DMS79 (cell line): Measurements from ENCODE around the gene MRPL16.
"Not testable (repeated sequence)": the region's sequence is repeated elsewhere in the genome, so short reads cannot be mapped to it uniquely, and the experiment has no call there.

Experiments
- DNase-seq: peaks from one replicate; lab custom pipeline; 2025; lab: John Stamatoyannopoulos, UW

Gene MRPL16

DNA sequence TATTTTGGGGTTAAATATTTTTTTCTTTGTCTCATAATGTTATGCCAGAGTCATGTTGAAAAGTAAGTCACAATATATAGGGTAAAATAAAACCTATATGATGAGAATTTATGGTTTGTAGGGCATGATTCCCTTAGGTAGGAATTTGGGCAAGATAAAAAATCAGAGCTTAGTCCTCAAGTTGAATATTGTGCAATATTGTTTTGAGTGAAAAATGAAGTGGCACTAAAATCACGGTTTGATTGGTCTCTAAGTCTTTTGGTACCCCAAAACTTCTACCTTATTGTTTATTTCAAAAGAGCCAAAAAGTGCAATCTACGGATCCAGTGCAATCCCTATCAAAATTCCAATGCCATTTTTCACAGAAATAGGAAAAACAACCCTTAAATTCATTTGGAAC is 1.6 kb upstream of the MRPL16 start:
- no peak for DNase-seq

DNA sequence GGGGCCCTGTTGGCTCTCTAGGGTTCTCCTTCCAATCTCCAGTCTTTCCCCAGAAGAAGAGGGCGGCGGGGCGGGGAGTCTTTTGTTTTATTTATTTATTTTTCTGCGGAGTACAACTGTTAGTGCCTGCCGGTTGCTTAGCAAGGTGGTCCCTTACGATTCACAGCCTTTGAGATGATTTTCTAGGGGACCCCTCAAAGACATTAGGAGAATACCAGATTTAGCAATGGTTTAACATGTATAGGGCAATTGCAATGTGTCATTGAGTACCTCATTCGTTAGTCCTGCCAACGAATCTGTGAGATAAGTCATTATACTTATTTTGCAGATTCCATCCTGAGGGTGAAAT is 307 bp upstream of the MRPL16 start:
- DNase-seq: no peak

DNA sequence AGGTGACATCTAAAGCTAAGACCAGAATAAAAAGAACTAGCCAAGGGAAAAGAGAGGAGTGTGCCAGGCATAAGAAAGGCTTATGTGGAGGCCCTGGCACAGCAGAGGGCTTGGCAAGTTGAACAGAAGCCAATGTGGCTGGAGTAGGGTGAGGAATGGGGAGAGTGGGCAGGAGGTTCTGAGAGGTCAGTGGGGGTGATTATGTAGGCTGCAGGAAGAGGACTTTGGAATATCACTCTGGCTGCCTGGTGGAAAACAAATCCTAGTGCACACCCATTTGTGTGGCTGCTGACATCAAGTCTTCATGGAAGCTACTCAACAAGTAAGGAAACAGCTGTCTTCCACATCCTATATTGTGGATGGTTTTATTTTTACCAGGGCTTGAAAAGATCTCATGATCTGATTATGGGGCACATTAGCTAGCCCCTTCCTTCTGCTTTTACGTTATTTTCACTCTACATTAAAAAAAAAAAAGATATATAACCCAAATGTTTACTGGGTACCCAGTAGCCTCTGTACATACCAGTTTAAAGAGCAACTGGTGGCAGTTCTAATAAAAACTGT is 3.4 kb downstream of the MRPL16 start:
- no peak for DNase-seq

DNA sequence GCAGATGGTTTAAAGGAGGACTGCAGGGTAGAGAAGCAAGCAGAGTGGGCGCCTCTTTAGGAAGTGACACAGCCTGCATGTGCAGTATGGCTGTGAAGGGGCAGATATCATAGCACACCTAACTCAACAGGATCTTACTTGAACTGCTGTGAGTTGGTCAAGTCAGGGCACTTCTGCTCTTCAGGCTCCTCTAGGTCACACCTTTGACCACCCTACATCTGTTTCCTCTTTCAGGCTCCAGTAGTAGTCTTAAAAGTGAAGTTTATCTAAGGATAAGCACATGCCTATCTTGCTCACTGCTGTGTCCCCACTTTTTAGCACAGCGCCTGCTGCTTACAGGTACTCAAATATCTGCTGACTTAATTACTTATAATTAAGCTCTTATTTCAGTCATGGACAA is 6.5 kb downstream of the MRPL16 start:
- DNase-seq: no peak

DNA sequence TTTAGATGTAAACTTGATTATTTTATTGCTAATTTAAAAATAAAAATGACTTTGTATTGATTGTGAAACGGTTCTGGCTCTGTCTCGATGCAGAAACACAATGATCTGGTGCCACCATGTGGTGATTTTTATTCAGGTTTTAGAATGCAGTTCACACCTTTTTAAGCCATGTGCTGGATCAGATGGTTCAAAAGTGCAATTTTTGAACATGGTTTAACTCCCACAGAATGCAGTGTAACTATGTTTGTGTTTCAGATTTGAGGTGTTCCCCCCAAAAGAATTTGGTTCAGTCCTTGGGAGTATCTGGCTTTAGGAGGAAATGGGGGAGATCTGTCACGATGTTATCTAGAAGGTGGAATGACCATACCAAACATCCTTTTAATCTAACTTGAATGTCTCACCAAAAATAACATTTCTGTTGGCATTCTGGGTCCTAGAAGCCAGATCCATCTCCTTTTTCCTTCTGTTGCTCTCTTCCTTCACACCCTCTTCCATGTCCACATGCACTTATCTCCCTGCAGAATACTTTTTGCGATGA is 7.9 kb downstream of the MRPL16 start:
- DNase-seq: no peak

DNA sequence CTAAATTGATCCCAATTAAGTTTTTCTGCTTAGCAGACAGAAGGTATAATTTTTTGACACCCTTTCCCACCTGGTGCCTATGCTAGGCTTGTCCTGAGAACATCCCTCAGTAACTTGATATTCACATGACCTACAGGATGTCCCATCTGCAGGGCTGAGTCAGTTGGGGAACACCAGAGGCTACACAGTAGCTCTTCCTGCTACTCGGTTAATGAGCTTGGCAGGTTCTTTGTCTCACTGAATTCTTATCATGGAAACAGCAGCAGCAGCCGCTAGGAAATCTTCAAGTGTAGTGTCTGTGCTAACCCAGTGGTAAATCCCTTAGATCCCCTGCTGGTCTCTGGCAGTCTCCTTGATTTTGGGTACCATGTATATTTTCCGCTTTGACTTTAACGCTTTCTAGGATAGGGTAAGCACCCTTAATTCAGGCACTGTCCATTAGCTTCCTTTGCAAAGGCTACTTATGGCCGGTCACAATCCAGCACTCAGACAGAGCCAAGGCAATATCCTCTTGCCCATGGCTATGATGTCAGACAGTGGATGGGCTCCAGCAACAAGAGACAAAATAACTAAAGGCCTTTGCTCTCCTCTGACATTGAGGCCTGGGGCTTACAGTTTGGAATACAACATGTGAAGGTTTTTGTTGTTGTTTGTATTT is 8.5 kb downstream of the MRPL16 start:
- no peak for DNase-seq

DNA sequence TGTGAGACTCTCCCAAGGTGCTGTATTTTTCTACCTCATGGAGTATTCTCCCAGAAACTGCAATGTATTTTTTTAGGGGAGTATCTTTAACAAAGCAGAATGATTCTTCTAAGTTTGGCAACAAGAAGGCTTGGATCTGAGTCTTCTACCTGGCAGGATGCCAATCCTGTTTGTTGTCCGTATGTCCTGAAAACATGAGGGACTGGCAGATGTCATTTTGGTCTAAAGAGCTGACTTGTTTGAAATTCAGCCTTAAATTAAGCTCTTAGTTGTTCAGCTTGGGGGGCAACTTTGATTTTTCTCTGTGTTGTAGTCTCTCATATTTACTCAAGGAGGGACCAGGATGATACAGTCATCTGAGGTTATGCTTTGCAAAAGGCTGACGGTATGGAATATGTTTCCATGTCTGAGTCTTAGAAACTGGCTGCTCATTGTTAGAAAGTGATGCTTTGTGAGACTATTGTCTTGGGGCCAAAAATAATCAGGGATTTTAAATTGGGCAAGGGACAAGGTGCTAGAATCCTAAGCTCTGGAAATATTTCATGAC is 9.3 kb downstream of the MRPL16 start:
- DNase-seq: no peak

DNA sequence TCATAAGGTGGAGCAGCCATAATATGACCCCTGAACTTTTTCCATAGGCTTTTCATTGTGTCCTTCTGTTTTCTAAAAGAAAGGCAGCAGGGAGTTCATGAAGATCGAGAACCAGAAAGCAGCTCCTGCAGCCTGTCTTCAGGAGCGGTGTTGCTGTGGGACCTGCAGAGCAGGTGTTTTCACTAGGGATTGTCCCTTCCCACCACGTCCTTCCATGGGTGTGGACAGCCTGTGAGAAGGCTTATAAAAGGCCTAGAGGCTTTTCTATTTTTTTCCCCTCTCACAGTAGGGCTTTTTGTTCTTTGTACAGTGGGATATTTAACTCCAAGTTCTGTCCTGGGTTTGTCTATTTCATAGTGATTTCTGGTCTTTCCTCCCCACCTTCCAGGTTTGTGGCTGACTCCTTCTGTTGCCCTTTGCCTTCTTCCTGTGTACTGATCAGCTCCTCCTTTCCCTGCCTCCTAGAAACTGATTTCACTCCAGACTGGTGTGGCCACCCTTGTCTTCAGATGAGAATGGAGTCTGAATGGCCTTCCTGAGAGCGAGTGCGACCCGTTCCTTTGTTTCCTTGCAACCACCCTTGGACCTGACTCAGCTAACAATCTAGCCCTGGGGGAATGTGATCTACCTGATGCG is 10.1 kb downstream of the MRPL16 start:
- DNase-seq: no peak

DNA sequence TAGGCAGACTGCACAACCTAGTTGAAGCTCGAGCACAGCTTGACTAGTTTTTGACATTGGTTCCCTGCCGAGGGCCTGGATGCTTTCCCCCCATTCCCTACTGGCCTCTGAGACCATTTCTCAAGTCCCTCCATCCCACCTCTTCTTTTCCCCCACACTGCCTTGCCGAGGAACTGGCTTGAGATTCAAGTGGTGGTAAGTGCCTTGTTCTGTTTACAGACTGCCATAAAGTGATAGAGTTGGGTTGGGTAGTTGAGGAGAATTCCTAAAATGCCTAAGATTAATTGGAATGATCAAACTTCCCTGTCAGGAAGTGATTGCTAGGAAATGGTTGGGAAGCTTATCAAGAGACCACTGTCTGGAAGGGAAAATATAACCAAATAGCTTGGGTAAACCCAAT is 16.2 kb downstream of the MRPL16 start:
- no peak for DNase-seq

DNA sequence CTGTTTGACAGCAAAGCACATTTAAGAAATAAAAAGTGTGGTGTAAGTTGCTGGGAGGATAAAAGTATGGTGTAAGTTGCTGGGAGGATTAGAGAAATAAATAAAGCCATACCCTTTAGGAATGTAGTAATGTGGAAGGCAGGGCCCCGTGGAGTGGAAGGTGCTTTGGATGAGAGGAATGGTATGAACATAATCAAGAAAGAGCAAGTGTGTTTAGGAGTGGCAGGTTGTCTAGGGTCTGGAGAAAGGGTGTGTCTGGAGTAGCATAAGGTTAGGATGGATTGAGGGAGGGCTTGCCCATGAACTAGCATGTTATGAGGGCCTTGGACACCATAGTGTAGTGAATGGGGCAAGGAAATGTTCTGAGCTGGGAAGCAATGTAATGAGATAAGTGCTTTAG is 18.1 kb downstream of the MRPL16 start:
- DNase-seq: no peak

DNA sequence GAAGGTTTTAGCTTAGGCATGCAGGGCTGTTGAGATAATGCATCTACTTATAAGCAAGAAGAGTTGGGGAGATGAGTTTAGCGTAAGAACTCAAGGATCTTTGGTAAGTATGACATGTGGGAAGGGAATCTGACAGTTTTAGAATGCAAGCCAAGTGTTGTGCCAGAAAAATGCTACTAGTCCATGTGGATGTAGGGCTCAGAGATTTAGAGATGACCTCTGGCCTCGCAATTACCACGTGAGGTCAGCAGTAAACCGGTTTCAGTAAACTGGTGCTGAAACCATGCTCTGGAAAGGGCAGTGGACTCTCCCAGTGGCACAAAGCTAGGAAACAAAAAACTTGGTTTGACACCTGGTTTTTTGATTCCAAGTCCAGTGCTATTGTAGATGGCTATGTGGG is 18.9 kb downstream of the MRPL16 start:
- no peak for DNase-seq

DNA sequence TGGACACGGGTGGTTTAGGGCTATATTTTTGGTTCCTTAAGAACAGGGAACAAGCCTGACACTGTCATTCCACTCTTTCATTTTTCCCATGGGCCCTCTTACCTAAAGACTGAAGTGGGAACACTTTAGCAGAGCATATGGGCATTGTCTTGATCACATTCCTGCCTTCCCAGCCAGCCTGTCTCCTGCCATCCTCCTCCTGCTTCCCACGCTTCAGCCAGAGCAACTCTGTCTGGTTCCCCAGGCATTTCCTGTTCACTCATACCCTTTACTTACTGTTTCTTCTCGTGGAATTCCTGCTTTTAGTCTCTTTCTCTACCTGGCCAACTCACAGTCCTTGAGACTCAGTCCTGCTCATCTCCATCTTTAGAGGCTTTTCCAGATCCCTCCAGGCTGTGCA is 22.8 kb downstream of the MRPL16 start:
- no peak for DNase-seq

DNA sequence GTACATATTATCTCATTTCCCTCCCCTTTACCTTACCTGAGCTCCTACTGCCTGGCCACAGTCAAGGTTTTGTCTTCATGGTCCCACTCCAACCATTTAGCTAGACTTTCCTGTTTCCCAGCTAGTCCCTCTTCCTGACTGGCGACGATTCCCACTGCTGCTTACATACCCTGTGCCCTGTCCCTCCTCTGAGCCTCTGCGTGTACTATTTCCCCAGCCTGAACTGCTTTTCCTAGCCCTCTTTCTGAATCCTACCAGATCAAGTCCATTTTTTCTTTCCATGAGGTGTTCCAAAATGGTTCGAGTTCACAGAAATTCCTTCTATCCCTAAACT is 23.4 kb downstream of the MRPL16 start:
- DNase-seq: no peak

DNA sequence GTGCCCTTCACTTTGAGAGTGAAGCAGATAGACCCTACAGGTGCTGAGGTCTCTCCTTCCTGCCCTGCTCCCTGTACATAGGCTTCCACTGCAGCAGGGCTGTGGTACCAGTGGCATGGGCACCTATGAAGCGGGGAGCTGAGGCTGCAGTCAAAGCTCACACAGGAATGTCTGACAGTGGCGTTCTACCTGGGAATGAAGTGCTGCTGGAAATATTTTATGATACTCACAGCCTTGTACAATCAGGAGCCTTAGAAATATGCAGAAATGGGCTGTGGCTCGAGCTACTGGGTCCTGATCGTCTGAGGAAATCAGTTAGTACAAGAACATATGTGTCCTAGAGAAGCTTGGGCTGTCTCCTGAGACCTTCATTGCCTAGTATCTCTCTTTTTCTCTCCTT is 24.8 kb downstream of the MRPL16 start:
- DNase-seq: no peak

DNA sequence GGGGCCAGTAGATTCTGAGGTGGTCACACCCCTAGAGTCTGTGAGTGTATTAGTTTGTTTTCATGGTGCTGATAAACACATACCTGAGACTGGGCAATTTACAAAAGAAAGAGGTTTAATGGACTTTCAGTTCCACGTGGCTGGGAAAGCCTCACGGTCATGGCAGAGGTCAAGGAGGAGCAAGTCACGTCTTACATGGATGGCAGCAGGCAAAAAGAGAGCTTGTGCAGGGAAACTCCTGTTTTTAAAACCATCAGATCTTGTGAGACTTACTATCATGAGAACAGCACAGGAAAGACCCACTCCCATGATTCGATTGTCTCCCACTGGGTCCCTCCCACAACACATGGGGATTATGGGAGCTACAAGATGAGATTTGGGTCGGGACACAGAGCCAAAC is 26.1 kb downstream of the MRPL16 start:
- DNase-seq: not testable (repeated sequence)

DNA sequence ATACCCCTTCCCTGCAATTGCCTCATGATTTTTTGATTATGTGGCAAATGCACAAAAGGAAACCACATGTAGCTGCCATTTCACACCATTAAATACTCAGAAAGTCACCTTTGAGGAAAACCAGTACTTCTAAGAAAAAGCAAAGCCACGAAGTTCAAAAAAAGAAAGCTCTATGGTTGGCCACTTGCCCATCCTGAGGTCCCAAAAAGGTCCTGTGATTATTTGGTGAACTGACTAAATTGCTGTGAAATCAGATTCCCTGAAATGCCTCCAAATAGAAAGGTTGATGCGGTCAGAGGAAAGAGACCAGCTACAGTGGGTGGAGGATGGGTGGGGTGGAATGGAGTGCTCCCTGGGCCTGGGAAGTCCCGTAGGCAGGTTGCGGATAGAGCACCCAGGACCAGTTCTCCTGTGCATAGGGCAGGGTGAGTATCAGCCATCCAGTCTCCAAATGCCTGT is 26.9 kb downstream of the MRPL16 start:
- DNase-seq: no peak

DNA sequence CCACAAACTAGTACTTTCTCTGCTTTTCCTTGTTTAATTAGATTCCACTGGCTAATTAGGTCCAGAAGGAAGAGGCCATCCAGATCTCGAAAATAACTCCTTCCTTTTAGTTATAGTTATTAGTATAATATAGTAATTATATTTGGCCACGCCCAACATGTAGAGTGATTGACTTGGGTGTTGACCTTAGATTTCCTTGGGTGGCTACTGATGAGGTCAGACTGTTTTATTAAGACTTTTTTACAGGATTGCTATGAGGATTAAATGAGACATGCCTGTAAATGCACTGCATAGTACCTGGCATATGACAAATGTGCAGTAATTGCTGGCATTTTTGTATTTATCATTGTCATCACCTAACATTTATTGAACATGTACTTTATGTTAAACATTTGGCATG is 28.5 kb downstream of the MRPL16 start:
- DNase-seq: no peak

DNA sequence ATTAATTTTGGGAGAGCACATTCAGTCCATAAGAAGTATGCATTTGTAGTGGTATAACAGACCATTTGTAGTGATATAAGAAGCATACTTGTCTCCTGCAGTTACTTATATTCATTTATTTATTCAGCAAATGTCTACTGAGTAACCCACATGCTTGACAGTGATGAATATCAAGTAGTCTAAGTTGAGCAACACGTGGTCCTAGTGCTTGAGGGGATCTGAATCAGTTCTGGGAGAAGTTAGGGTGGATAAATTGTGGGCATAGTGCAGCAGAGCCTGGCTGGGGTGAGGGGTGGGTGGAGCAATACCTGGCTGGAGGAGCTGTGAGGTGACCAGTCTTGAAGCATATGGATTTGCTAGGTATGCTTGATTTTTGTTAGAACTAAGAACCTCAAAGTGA is 31.1 kb downstream of the MRPL16 start:
- DNase-seq: no peak

DNA sequence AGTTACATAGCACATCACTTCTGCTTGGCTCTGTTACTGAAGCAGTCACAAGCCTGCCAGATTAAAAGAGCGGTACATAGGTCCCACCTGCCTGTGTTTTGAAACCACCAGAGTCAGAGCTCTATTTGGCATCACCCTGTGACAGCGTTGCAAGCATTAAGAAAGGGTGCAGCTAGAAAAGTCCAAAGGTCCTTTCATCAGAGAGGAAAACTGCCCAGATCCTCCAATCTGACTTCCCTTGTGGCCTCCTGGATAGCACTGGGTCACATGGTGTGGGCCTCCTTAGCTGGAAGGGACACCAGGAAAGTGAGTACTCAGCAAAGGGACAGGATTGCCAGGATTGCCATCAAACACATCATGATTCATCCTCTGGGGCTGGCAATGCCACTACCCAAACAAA is 32.5 kb downstream of the MRPL16 start:
- no peak for DNase-seq

DNA sequence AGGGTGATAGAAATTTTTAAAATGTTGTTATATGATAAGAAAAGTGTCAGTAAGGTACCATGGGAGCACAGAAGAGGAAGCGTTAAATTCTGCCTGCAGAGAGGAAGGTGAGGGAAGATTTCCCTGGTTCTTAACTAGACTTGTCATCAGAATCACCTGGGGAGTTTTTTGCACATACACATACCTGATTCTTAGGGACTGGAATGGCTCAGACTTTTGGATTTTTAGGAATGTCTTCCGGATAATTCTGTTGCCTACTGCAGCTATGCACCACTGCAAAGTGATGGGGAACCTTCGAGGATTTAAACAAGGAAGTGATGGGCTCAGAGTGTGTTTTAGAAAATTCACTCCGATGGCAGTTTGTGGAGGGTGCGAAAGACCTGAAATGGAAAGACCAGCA is 33.5 kb downstream of the MRPL16 start:
- DNase-seq: no peak

DNA sequence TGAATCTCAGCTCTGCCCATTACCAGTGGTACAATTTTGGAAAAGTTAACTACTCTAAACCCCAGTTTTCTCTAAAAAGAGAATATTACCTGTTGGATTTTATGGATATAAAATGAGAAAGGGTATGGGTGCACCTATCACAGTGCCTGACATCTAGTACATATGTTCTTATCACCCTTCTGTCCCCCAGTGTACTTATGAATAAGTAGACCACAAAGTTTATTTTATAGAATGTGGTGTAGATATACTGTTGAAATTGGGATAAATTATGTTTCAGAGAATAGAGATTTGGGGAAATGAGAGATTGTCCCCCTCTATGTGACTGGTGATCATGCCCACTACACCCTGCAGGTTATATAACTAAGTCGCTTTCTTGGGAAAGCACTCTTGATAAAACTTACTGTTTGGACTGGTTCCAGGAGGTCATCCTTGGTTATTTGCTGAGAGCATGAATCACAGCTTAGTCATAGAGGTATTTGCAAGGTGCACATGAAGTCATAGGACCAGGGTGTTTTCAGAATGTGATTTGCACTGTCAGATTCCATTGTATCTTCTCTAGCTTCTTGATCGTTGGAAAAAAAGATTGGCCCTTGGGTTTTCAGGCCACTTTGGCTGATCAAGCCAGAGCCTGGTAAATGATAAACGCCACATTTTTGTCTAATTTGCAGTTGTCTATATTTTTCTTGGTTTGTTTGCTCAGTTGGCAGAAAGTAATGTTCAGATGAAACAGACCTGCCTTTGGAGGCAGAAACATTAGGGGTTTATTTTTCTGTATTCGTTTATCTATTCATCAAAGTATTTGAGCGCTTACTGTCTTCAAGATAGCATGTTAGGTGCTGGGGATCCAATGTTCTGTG is 34.1 kb downstream of the MRPL16 start:
- DNase-seq: peak; percentile 3

DNA sequence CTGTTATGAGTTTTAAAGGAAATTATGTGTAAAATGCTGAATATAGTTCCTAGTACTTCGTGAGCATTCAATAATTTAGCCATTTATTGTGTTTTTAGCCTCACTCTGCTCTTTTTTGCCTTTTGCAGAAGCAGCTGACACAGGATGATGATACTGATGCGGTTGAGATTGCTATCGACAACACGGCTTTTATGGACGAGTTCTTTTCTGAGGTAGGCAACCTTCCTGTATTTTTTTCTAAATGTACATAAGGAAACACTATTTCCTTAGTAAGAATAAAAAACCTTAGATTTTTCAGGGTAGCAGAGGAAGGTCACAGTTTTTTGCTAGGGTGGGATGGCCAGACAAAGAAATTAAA is 37.5 kb downstream of the MRPL16 start:
- no peak for DNase-seq

DNA sequence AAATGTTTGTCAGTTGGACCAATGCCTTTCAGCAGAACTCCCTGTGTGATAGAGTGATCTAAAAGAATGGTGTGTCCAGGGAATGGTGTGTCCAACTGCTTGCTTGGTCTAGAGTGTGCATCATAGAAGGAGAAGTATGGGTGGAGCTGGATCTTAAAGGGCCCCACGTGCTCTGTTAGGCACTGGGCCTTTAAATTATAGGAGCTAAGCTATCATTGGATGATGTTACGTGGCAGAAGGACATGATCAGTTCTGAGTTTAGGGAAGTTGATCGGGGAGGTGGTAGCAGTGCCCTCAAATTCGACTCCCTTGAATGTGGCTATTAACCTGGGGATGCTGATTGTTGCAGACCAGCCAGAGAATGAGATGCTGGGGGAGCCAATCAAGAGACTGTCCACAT is 39.0 kb downstream of the MRPL16 start:
- DNase-seq: no peak
